ENCODE results near the gene GALNT13. TPM values are rescaled to one million over a fixed set of nuclear protein-coding genes. Genes with fewer than 3 reads are reported as not detected.

Gene GALNT13
- total RNA-seq, 6 experiments from 2014 or later, result not detected

- H3K9me3 Mint-ChIP-seq, result peaks cover 36% of the 10 kb centered on the region
- H3K27me3 Mint-ChIP-seq (ENCODE audit: insufficient read depth), result no peaks in the 10 kb centered on the region
- no peaks in the 10 kb centered on the region for H3K36me3 Mint-ChIP-seq (ENCODE audit: low read depth)
- TF ChIP-seq CTCF (IDR thresholded peaks at IDR 0.05), result no peak
- no peaks in the 10 kb centered on the region for H3K4me1 Mint-ChIP-seq (ENCODE audit: low read depth)
- H3K27ac Mint-ChIP-seq, result no peak overlapping the region
- no peak for DNase-seq
- no peak overlapping the region for H3K4me3 Mint-ChIP-seq
Observed at GRCh38 chr2:154368153-154368552, 496.4 kb downstream of the GALNT13 start.

GRCh38 chr2:154370873-154371272, 499.2 kb downstream of the GALNT13 start:
- Mint-ChIP-seq H3K4me3 (no peak overlapping the region), H3K27me3 (ENCODE audit: insufficient read depth) (no peaks in the 10 kb centered on the region), H3K4me1 (ENCODE audit: low read depth) (no peaks in the 10 kb centered on the region), H3K36me3 (ENCODE audit: low read depth) (no peaks in the 10 kb centered on the region), H3K9me3 (peaks cover 37% of the 10 kb centered on the region), H3K27ac (no peak overlapping the region)
- no peak for DNase-seq
- no peak for TF ChIP-seq CTCF (IDR thresholded peaks at IDR 0.05)

GRCh38 chr2:154374416-154374815, 502.7 kb downstream of the GALNT13 start:
- Mint-ChIP-seq H3K36me3 (ENCODE audit: low read depth) (no peaks in the 10 kb centered on the region), H3K4me3 (no peak overlapping the region), H3K27me3 (ENCODE audit: insufficient read depth) (no peaks in the 10 kb centered on the region), H3K4me1 (ENCODE audit: low read depth) (no peaks in the 10 kb centered on the region), H3K27ac (no peak overlapping the region), H3K9me3 (peaks cover 19% of the 10 kb centered on the region)
- no peak for TF ChIP-seq CTCF (IDR thresholded peaks at IDR 0.05)
- no peak for DNase-seq

- Mint-ChIP-seq H3K27ac (no peak overlapping the region), H3K27me3 (ENCODE audit: insufficient read depth) (no peaks in the 10 kb centered on the region), H3K4me1 (ENCODE audit: low read depth) (no peaks in the 10 kb centered on the region), H3K36me3 (ENCODE audit: low read depth) (no peaks in the 10 kb centered on the region), H3K9me3 (peaks cover 15% of the 10 kb centered on the region), H3K4me3 (no peak overlapping the region)
- no peak; the same call in 1 of the 2 replicates for TF ChIP-seq CTCF (IDR thresholded peaks at IDR 0.05)
- DNase-seq, result no peak
Observed at GRCh38 chr2:154375579-154375931, 503.8 kb downstream of the GALNT13 start.

GRCh38 chr2:154381931-154382794, 510.4 kb downstream of the GALNT13 start:
- H3K9me3 Mint-ChIP-seq, result peaks cover 13% of the 10 kb centered on the region
- H3K27ac Mint-ChIP-seq, result no peak overlapping the region
- no peak for DNase-seq
- no peaks in the 10 kb centered on the region for H3K36me3 Mint-ChIP-seq (ENCODE audit: low read depth)
- no peaks in the 10 kb centered on the region for H3K27me3 Mint-ChIP-seq (ENCODE audit: insufficient read depth)
- no peaks in the 10 kb centered on the region for H3K4me1 Mint-ChIP-seq (ENCODE audit: low read depth)
- no peak overlapping the region for H3K4me3 Mint-ChIP-seq
- no peak for TF ChIP-seq CTCF (IDR thresholded peaks at IDR 0.05)
